ENCODE results near the gene THUMPD3. TPM values are rescaled to one million over a fixed set of nuclear protein-coding genes. Genes with fewer than 3 reads are reported as not detected.

Gene THUMPD3
- polyA plus RNA-seq, 1 donor = 40.6 TPM

- 11% methylated on average over 1 of the region's 3 CpGs for WGBS (ENCODE audit: insufficient coverage, low lambda C conversion rate)
- Histone ChIP-seq H3K27me3 (ENCODE audit: control insufficient read depth, insufficient read depth, low read length) (no peaks in the 10 kb centered on the region), H3K36me3 (ENCODE audit: control insufficient read depth, insufficient read depth, low read length) (no peaks in the 10 kb centered on the region), H3K4me1 (ENCODE audit: control insufficient read depth, insufficient read depth, low read length) (peaks cover 37% of the 10 kb centered on the region), H3K9me3 (ENCODE audit: control insufficient read depth, low read depth, low read length) (no peaks in the 10 kb centered on the region), H3K27ac (ENCODE audit: low read length) (peak overlapping the region; percentile 48), H3K4me3 (ENCODE audit: low read length) (no peak overlapping the region)
- DNase-seq = peak in 1 of 2 donors; percentile 37
These were observed 42.9 kb downstream of the THUMPD3 start for GRCh38 chr3:9405756-9406155.

- H3K36me3 ChIP-seq (ENCODE audit: control insufficient read depth, insufficient read depth, low read length) = no peaks in the 10 kb centered on the region
- H3K27me3 ChIP-seq (ENCODE audit: control insufficient read depth, insufficient read depth, low read length) = no peaks in the 10 kb centered on the region
- no peak overlapping the region for H3K4me3 ChIP-seq (ENCODE audit: low read length)
- H3K4me1 ChIP-seq (ENCODE audit: control insufficient read depth, insufficient read depth, low read length) = peaks cover 28% of the 10 kb centered on the region
- no peak for DNase-seq
- no peaks in the 10 kb centered on the region for H3K9me3 ChIP-seq (ENCODE audit: control insufficient read depth, low read depth, low read length)
- H3K27ac ChIP-seq (ENCODE audit: low read length) = no peak overlapping the region
- 100% methylated on average over 1 of the region's 7 CpGs for WGBS (ENCODE audit: insufficient coverage, low lambda C conversion rate)
These were observed 44.2 kb downstream of the THUMPD3 start for GRCh38 chr3:9406856-9407626.

- DNase-seq = no peak
- Histone ChIP-seq H3K27me3 (ENCODE audit: control insufficient read depth, insufficient read depth, low read length) (no peaks in the 10 kb centered on the region), H3K27ac (ENCODE audit: low read length) (no peak overlapping the region), H3K9me3 (ENCODE audit: control insufficient read depth, low read depth, low read length) (no peaks in the 10 kb centered on the region), H3K4me1 (ENCODE audit: control insufficient read depth, insufficient read depth, low read length) (peaks cover 21% of the 10 kb centered on the region), H3K36me3 (ENCODE audit: control insufficient read depth, insufficient read depth, low read length) (no peaks in the 10 kb centered on the region), H3K4me3 (ENCODE audit: low read length) (no peak overlapping the region)
- WGBS (ENCODE audit: insufficient coverage, low lambda C conversion rate) = 100% methylated on average over 1 of the region's 6 CpGs
These were observed 45.2 kb downstream of the THUMPD3 start for GRCh38 chr3:9408061-9408460.

GRCh38 chr3:9408546-9408945 is 45.7 kb downstream of the THUMPD3 start:
- DNase-seq = no peak
- H3K27me3 ChIP-seq (ENCODE audit: control insufficient read depth, insufficient read depth, low read length) = no peaks in the 10 kb centered on the region
- H3K27ac ChIP-seq (ENCODE audit: low read length) = no peak overlapping the region
- H3K4me1 ChIP-seq (ENCODE audit: control insufficient read depth, insufficient read depth, low read length) = peaks cover 16% of the 10 kb centered on the region
- no peaks in the 10 kb centered on the region for H3K9me3 ChIP-seq (ENCODE audit: control insufficient read depth, low read depth, low read length)
- no peak overlapping the region for H3K4me3 ChIP-seq (ENCODE audit: low read length)
- WGBS (ENCODE audit: insufficient coverage, low lambda C conversion rate) = no CpG with 5 or more reads among the region's 1 CpG
- no peaks in the 10 kb centered on the region for H3K36me3 ChIP-seq (ENCODE audit: control insufficient read depth, insufficient read depth, low read length)

GRCh38 chr3:9409981-9410854 is 47.4 kb downstream of the THUMPD3 start:
- peaks cover 12% of the 10 kb centered on the region for H3K4me1 ChIP-seq (ENCODE audit: control insufficient read depth, insufficient read depth, low read length)

GRCh38 chr3:9411302-9411701 is 48.4 kb downstream of the THUMPD3 start:
- H3K9me3 ChIP-seq (ENCODE audit: control insufficient read depth, low read depth, low read length) = no peaks in the 10 kb centered on the region
- DNase-seq = no peak
- H3K4me1 ChIP-seq (ENCODE audit: control insufficient read depth, insufficient read depth, low read length) = peaks cover 17% of the 10 kb centered on the region
- H3K4me3 ChIP-seq (ENCODE audit: low read length) = no peak overlapping the region
- no peak overlapping the region for H3K27ac ChIP-seq (ENCODE audit: low read length)
- 83% methylated on average over 1 of the region's 1 CpG for WGBS (ENCODE audit: insufficient coverage, low lambda C conversion rate)
- H3K36me3 ChIP-seq (ENCODE audit: control insufficient read depth, insufficient read depth, low read length) = peaks cover 3% of the 10 kb centered on the region
- no peaks in the 10 kb centered on the region for H3K27me3 ChIP-seq (ENCODE audit: control insufficient read depth, insufficient read depth, low read length)

More at GRCh38 chr3:9409981-9410854, 47.4 kb downstream of the THUMPD3 start:
- no peaks in the 10 kb centered on the region for H3K27me3 ChIP-seq (ENCODE audit: control insufficient read depth, insufficient read depth, low read length)
- H3K4me3 ChIP-seq (ENCODE audit: low read length) = no peak overlapping the region
- WGBS (ENCODE audit: insufficient coverage, low lambda C conversion rate) = 97% methylated on average over 4 of the region's 6 CpGs
- DNase-seq = no peak
- H3K27ac ChIP-seq (ENCODE audit: low read length) = no peak overlapping the region
- no peaks in the 10 kb centered on the region for H3K36me3 ChIP-seq (ENCODE audit: control insufficient read depth, insufficient read depth, low read length)
- no peaks in the 10 kb centered on the region for H3K9me3 ChIP-seq (ENCODE audit: control insufficient read depth, low read depth, low read length)

GRCh38 chr3:9412293-9412692 is 49.4 kb downstream of the THUMPD3 start:
- H3K4me3 ChIP-seq (ENCODE audit: low read length) = no peak overlapping the region
- no peaks in the 10 kb centered on the region for H3K27me3 ChIP-seq (ENCODE audit: control insufficient read depth, insufficient read depth, low read length)
- peaks cover 6% of the 10 kb centered on the region for H3K36me3 ChIP-seq (ENCODE audit: control insufficient read depth, insufficient read depth, low read length)
- no peak for DNase-seq
- peaks cover 18% of the 10 kb centered on the region for H3K4me1 ChIP-seq (ENCODE audit: control insufficient read depth, insufficient read depth, low read length)
- no peaks in the 10 kb centered on the region for H3K9me3 ChIP-seq (ENCODE audit: control insufficient read depth, low read depth, low read length)
- H3K27ac ChIP-seq (ENCODE audit: low read length) = no peak overlapping the region
- no CpG with 5 or more reads among the region's 1 CpG for WGBS (ENCODE audit: insufficient coverage, low lambda C conversion rate)

- no peak overlapping the region for H3K4me3 ChIP-seq (ENCODE audit: low read length)
- peaks cover 6% of the 10 kb centered on the region for H3K36me3 ChIP-seq (ENCODE audit: control insufficient read depth, insufficient read depth, low read length)
- DNase-seq = peak in 1 of 2 donors; percentile 46
- no peak overlapping the region for H3K27ac ChIP-seq (ENCODE audit: low read length)
- H3K9me3 ChIP-seq (ENCODE audit: control insufficient read depth, low read depth, low read length) = no peaks in the 10 kb centered on the region
- H3K4me1 ChIP-seq (ENCODE audit: control insufficient read depth, insufficient read depth, low read length) = peaks cover 18% of the 10 kb centered on the region
- H3K27me3 ChIP-seq (ENCODE audit: control insufficient read depth, insufficient read depth, low read length) = no peaks in the 10 kb centered on the region
These were observed 52.0 kb downstream of the THUMPD3 start for GRCh38 chr3:9414826-9415225.

- DNase-seq = no peak
- H3K9me3 ChIP-seq (ENCODE audit: control insufficient read depth, low read depth, low read length) = no peaks in the 10 kb centered on the region
- WGBS (ENCODE audit: insufficient coverage, low lambda C conversion rate) = no CpG with 5 or more reads among the region's 6 CpGs
- peaks cover 18% of the 10 kb centered on the region for H3K4me1 ChIP-seq (ENCODE audit: control insufficient read depth, insufficient read depth, low read length)
- peaks cover 6% of the 10 kb centered on the region for H3K36me3 ChIP-seq (ENCODE audit: control insufficient read depth, insufficient read depth, low read length)
- no peak overlapping the region for H3K27ac ChIP-seq (ENCODE audit: low read length)
- no peak overlapping the region for H3K4me3 ChIP-seq (ENCODE audit: low read length)
- no peaks in the 10 kb centered on the region for H3K27me3 ChIP-seq (ENCODE audit: control insufficient read depth, insufficient read depth, low read length)
These were observed 52.8 kb downstream of the THUMPD3 start for GRCh38 chr3:9415485-9416138.

GRCh38 chr3:9416139-9416780 is 53.4 kb downstream of the THUMPD3 start:
- no peak for DNase-seq
- Histone ChIP-seq H3K9me3 (ENCODE audit: control insufficient read depth, low read depth, low read length) (no peaks in the 10 kb centered on the region), H3K36me3 (ENCODE audit: control insufficient read depth, insufficient read depth, low read length) (peaks cover 6% of the 10 kb centered on the region), H3K27me3 (ENCODE audit: control insufficient read depth, insufficient read depth, low read length) (no peaks in the 10 kb centered on the region), H3K27ac (ENCODE audit: low read length) (no peak overlapping the region), H3K4me1 (ENCODE audit: control insufficient read depth, insufficient read depth, low read length) (peaks cover 19% of the 10 kb centered on the region), H3K4me3 (ENCODE audit: low read length) (no peak overlapping the region)
- 60% methylated on average over 1 of the region's 3 CpGs for WGBS (ENCODE audit: insufficient coverage, low lambda C conversion rate)

Measured in large intestine (tissue), 3 donors.